ENCODE data around the gene ZNF385D.

Gene ZNF385D

DNA sequence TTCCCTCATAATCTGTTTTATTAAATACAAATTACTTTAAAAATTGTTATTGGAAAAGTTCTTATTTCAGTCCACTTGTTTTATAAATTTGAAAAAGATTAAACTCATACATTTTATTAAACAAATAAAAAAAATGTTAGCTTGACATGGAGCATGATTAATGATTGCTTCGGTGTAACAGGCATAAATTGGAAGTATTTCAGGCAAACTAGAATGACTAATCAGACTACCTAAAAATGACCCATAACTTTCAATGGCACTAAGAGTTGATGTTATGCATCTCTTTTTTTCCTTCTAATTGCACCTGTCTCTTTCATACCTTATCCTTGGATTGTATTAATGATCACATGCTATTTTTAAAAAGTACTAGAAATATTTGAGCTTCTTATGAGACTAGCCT lies 343.3 kb downstream of the ZNF385D start:
- DNase-seq (ENCODE audit: extremely low spot score) = no peak
- POLR2A ChIA-PET = no interaction called here
- TF ChIP-seq FOXM1 (IDR thresholded peaks at IDR 0.05; ENCODE audit: borderline replicate concordance) (no peak), NFRKB (IDR thresholded peaks at IDR 0.05) (no peak), LEF1 (IDR thresholded peaks at IDR 0.05; ENCODE audit: borderline replicate concordance) (no peak), HDGF (IDR thresholded peaks at IDR 0.05; ENCODE audit: borderline replicate concordance) (no peak), BHLHE40 (IDR thresholded peaks at IDR 0.05; ENCODE audit: borderline replicate concordance) (no peak), FOXA1 (IDR thresholded peaks at IDR 0.05) (no peak), TARDBP (IDR thresholded peaks at IDR 0.05) (no peak), SUZ12 (IDR thresholded peaks at IDR 0.05) (no peak), CTBP1 (IDR thresholded peaks at IDR 0.05; ENCODE audit: borderline replicate concordance) (no peak), SP1 (IDR thresholded peaks at IDR 0.05) (no peak), ELF4 (IDR thresholded peaks at IDR 0.05) (no peak), L3MBTL2 (conservative IDR thresholded peaks at IDR 0.05) (no peak), FOXK2 (IDR thresholded peaks at IDR 0.05) (no peak), ZNF384 (IDR thresholded peaks at IDR 0.05) (no peak), ARNT (IDR thresholded peaks at IDR 0.05) (no peak)
- TF ChIP-seq, protein P1, sequence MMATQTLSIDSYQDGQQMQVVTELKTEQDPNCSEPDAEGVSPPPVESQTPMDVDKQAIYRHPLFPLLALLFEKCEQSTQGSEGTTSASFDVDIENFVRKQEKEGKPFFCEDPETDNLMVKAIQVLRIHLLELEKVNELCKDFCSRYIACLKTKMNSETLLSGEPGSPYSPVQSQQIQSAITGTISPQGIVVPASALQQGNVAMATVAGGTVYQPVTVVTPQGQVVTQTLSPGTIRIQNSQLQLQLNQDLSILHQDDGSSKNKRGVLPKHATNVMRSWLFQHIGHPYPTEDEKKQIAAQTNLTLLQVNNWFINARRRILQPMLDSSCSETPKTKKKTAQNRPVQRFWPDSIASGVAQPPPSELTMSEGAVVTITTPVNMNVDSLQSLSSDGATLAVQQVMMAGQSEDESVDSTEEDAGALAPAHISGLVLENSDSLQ (IDR thresholded peaks at IDR 0.05) = no peak
- CTCF ChIA-PET = no interaction called here

DNA sequence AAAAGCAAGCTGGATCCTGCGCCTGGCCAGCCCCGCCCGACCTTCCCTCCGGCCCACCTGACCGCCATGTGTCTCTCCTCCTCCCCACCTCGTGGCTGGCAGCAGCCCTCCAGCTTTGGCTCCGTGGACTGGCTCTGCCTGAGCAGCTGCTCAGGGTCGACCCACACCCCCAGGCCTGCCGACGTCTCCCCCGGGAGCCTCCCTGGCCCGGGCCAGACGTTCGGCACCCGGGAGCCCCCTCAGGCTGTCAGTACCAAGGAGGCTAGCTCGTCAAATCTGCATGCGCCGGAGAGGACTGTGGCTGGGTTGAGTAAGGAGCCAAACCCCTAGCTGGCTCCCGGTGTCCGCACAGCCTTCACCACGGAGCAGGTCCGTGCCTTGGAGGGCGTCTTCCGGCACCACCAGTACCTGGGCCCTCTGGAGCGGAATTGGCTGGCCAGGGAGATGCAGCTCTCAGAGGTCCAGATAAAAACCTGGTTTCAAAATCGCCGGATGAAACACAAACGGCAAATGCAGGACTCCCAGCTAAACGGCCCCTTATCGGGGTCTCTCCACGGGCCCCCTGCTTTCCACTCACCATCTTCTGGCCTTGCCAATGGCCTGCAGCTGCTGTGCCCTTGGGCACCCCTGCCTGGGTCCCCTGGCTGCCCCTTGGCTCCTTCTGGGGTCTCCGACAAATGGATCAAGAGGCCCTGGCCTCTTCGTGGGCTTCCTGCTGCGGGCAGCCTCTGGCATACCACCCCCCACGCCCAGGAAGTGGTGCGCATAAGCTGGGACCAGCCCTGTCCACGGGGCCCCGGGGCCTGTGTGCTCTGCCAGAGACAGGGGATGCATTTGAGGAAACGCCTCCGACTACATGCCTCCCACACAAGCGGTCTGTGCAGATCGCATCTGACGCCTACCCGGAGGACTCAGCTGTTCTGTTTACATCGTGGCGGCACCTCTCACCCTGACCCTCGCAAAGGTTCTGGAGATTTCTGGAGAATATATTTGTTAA lies 345.0 kb downstream of the ZNF385D start:
- CTCF ChIA-PET = no interaction called here
- TF ChIP-seq SP1 (IDR thresholded peaks at IDR 0.05) = no peak
- POLR2A ChIA-PET = no interaction called here
- no peak for DNase-seq (ENCODE audit: extremely low spot score)

DNA sequence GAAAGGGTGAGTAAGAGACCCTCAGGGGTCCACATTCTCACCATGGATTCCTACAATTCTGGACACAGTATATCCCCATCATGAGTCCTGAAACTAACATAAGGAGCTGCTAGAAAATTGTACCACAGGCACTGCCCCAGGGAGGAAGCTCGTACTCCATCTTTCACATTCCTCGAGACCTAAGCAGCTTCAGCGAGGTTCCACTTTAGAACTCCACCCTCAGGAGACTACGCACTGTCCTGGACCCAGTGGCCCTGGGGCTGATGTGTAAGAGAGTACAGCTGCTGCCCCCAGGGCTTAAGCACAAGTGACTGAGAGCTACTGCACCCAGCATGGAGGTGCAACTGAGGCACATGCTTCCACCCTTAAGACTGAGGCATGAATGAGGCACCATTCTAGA lies 352.5 kb downstream of the ZNF385D start:
- no peak for TF ChIP-seq HDGF (IDR thresholded peaks at IDR 0.05; ENCODE audit: borderline replicate concordance)
- TF ChIP-seq NFRKB (IDR thresholded peaks at IDR 0.05) = no peak
- no peak for TF ChIP-seq FOXK2 (IDR thresholded peaks at IDR 0.05)
- no peak for TF ChIP-seq ARNT (IDR thresholded peaks at IDR 0.05)
- TF ChIP-seq SP1 (IDR thresholded peaks at IDR 0.05) = no peak
- no peak for TF ChIP-seq FOXM1 (IDR thresholded peaks at IDR 0.05; ENCODE audit: borderline replicate concordance)
- TF ChIP-seq FOXA1 (IDR thresholded peaks at IDR 0.05) = no peak
- no peak for TF ChIP-seq SUZ12 (IDR thresholded peaks at IDR 0.05)
- TF ChIP-seq CTBP1 (IDR thresholded peaks at IDR 0.05; ENCODE audit: borderline replicate concordance) = no peak
- TF ChIP-seq, protein P1 (IDR thresholded peaks at IDR 0.05) = no peak
- TF ChIP-seq BHLHE40 (IDR thresholded peaks at IDR 0.05; ENCODE audit: borderline replicate concordance) = no peak
- no peak for TF ChIP-seq ZNF384 (IDR thresholded peaks at IDR 0.05)
- TF ChIP-seq ELF4 (IDR thresholded peaks at IDR 0.05) = no peak
- TF ChIP-seq LEF1 (IDR thresholded peaks at IDR 0.05; ENCODE audit: borderline replicate concordance) = no peak
- TF ChIP-seq L3MBTL2 (conservative IDR thresholded peaks at IDR 0.05) = no peak
- CTCF ChIA-PET = no interaction called here
- no peak for DNase-seq (ENCODE audit: extremely low spot score)
- POLR2A ChIA-PET = no interaction called here

DNA sequence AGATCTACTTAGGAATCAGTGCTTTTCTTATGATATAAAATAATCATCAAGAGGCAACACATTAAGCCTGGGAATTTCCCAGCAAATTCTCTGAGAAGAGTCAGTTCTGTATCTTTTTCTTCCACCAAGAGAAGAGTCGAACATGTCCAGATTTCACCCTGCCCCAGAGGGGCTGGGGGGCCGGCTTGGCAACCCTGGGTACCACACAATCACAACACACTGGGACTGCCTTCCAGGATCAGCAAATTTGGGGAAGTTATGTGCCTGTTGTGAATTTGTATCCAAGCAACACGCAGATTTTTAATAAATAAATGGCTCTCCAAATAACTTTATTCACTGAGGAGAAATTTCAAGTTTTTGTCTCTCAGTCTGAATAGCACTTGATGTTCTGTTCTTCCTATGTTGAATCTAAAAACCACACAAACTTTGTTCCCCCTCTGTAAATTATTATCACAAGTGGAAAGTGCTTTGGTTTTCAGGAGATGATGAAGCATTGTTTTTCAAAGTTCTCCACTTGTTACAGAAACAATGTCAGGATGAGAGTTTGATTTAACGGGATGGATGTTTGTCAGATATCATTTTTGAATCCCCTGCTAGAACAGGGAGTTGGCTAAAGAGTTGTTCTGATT lies 357.2 kb downstream of the ZNF385D start:
- POLR2A ChIA-PET = no interaction called here
- TF ChIP-seq BHLHE40 (IDR thresholded peaks at IDR 0.05; ENCODE audit: borderline replicate concordance) (no peak), SP1 (IDR thresholded peaks at IDR 0.05) (no peak), SUZ12 (IDR thresholded peaks at IDR 0.05) (no peak), CTBP1 (IDR thresholded peaks at IDR 0.05; ENCODE audit: borderline replicate concordance) (no peak), ARNT (IDR thresholded peaks at IDR 0.05) (no peak), HDGF (IDR thresholded peaks at IDR 0.05; ENCODE audit: borderline replicate concordance) (no peak), NFRKB (IDR thresholded peaks at IDR 0.05) (no peak)
- DNase-seq (ENCODE audit: extremely low spot score) = no peak
- CTCF ChIA-PET = no interaction called here

DNA sequence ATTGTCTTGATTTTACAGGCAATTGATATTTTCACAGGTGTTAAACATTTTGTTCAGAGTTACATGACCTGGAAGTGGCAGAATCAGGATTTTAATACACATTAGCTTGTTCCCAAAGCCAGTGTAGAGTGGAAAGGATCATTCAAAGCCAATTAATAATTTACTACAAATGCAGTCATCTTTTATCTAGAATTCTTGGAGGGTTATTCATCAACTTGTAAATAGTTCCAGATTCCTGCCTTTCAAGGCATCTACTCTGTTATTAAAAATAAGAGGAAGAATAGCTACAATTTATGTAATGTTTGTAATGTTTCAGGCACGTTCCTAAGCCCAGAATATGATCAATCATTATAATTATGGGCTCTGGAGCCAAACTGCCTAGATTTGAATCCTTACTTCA lies 358.5 kb downstream of the ZNF385D start:
- no peak for DNase-seq (ENCODE audit: extremely low spot score)

More for the DNA sequence above, 358.5 kb downstream of the ZNF385D start:
- ChIA-PET POLR2A (no interaction called here), CTCF (no interaction called here)
- no peak for TF ChIP-seq TARDBP (IDR thresholded peaks at IDR 0.05)
- no peak for TF ChIP-seq LEF1 (IDR thresholded peaks at IDR 0.05; ENCODE audit: borderline replicate concordance)
- TF ChIP-seq NFRKB (IDR thresholded peaks at IDR 0.05) = no peak
- no peak for TF ChIP-seq ARNT (IDR thresholded peaks at IDR 0.05)
- TF ChIP-seq FOXK2 (IDR thresholded peaks at IDR 0.05) = no peak
- no peak for TF ChIP-seq ZNF384 (IDR thresholded peaks at IDR 0.05)
- TF ChIP-seq HDGF (IDR thresholded peaks at IDR 0.05; ENCODE audit: borderline replicate concordance) = no peak
- TF ChIP-seq, protein P1 (IDR thresholded peaks at IDR 0.05) = no peak
- no peak for TF ChIP-seq SUZ12 (IDR thresholded peaks at IDR 0.05)
- no peak for TF ChIP-seq CTBP1 (IDR thresholded peaks at IDR 0.05; ENCODE audit: borderline replicate concordance)
- TF ChIP-seq FOXM1 (IDR thresholded peaks at IDR 0.05; ENCODE audit: borderline replicate concordance) = no peak
- TF ChIP-seq L3MBTL2 (conservative IDR thresholded peaks at IDR 0.05) = no peak
- no peak for TF ChIP-seq FOXA1 (IDR thresholded peaks at IDR 0.05)
- no peak for TF ChIP-seq SP1 (IDR thresholded peaks at IDR 0.05)
- TF ChIP-seq BHLHE40 (IDR thresholded peaks at IDR 0.05; ENCODE audit: borderline replicate concordance) = no peak
- TF ChIP-seq ELF4 (IDR thresholded peaks at IDR 0.05) = no peak
